Measurements from ENCODE around the gene AKR1A1. TPM values are rescaled to one million over a fixed set of nuclear protein-coding genes. Genes with fewer than 3 reads are reported as not detected.
"Not testable (repeated sequence)": the region's sequence is repeated elsewhere in the genome, so short reads cannot be mapped to it uniquely, and the experiment has no call there.

The AKR1A1 gene
- total RNA-seq, 1 experiment from 2014 or later: 94.9 TPM

GRCh38 chr1:45510972-45511527 is 39.6 kb upstream of the AKR1A1 start:
- peaks cover 12% of the 10 kb centered on the region for H4K20me1 ChIP-seq (ENCODE audit: low read length)
- H3K4me3 ChIP-seq (ENCODE audit: low read length): no peak overlapping the region
- H3K9me3 ChIP-seq (ENCODE audit: low read length): no peaks in the 10 kb centered on the region
- no peak overlapping the region for H2AFZ ChIP-seq (ENCODE audit: low read length)
- no peak for ATAC-seq
- no peak overlapping the region for H3K9ac ChIP-seq (ENCODE audit: low read length)
- CTCF ChIA-PET: interaction anchor here (0.6 kb wide), 1 partner anchor 11 kb away, joined by 3 read pairs; the partner anchor contains the start of genes CCDC163 and MMACHC
- intact Hi-C loops (cut with micrococcal nuclease): no loop called here
- H3F3A ChIP-seq (ENCODE audit: low read length, unreplicated experiment): peaks cover 11% of the 10 kb centered on the region
- no peaks in the 10 kb centered on the region for H3K4me1 ChIP-seq (ENCODE audit: insufficient read depth, low read length)
- BruUV-seq (replicated peaks): no TSS peak
- DNase-seq: no peak
- peaks cover 59% of the 10 kb centered on the region for H3K36me3 ChIP-seq (ENCODE audit: low read depth, low read length)
- TF ChIP-seq CTCF (conservative IDR thresholded peaks at IDR 0.05; ENCODE audit: low read depth, low read length) (no peak), EZH2phosphoT487 (IDR thresholded peaks at IDR 0.05; ENCODE audit: borderline replicate concordance, low read length) (no peak), EZH2 (IDR thresholded peaks at IDR 0.05; ENCODE audit: low read length, unreplicated experiment) (no peak)
- no peaks in the 10 kb centered on the region for H3K27me3 ChIP-seq (ENCODE audit: low read length)
- POLR2A ChIA-PET (ENCODE audit: unreplicated experiment): no interaction called here
- peaks cover 12% of the 10 kb centered on the region for H3K79me2 ChIP-seq (ENCODE audit: low read length)
- H3K27ac ChIP-seq (ENCODE audit: low read length): no peak overlapping the region
- H3K4me2 ChIP-seq (ENCODE audit: low read length): no peak overlapping the region
- H3K9me2 ChIP-seq (replicated peaks; ENCODE audit: low read length): no peaks in the 10 kb centered on the region

- no peak overlapping the region for H3K4me3 ChIP-seq (ENCODE audit: low read length)
- H3F3A ChIP-seq (ENCODE audit: low read length, unreplicated experiment): peaks cover 11% of the 10 kb centered on the region
- H3K9me2 ChIP-seq (replicated peaks; ENCODE audit: low read length): no peaks in the 10 kb centered on the region
- H2AFZ ChIP-seq (ENCODE audit: low read length): no peak overlapping the region
- peaks cover 9% of the 10 kb centered on the region for H3K4me1 ChIP-seq (ENCODE audit: insufficient read depth, low read length)
- intact Hi-C loops (cut with micrococcal nuclease): loop anchor here (1.0 kb wide), 1 partner anchor 58 kb away; no protein-coding TSS in a partner anchor
- H3K27me3 ChIP-seq (ENCODE audit: low read length): no peaks in the 10 kb centered on the region
- H3K79me2 ChIP-seq (ENCODE audit: low read length): peaks cover 27% of the 10 kb centered on the region
- ChIA-PET POLR2A (ENCODE audit: unreplicated experiment) (no interaction called here), CTCF (interaction anchor here (0.7 to 1.1 kb wide), 2 partner anchors 57 to 671 kb away, joined by 3 to 5 read pairs; no protein-coding TSS in a partner anchor)
- H4K20me1 ChIP-seq (ENCODE audit: low read length): peaks cover 25% of the 10 kb centered on the region
- BruUV-seq (replicated peaks): no TSS peak
- ATAC-seq (peak; percentile 71), DNase-seq (peak; percentile 79)
- peaks cover 72% of the 10 kb centered on the region for H3K36me3 ChIP-seq (ENCODE audit: low read depth, low read length)
- H3K4me2 ChIP-seq (ENCODE audit: low read length): no peak overlapping the region
- peak; percentile 87 for TF ChIP-seq CTCF (conservative IDR thresholded peaks at IDR 0.05; ENCODE audit: low read depth, low read length)
- no peak for TF ChIP-seq EZH2phosphoT487 (IDR thresholded peaks at IDR 0.05; ENCODE audit: borderline replicate concordance, low read length)
- H3K9me3 ChIP-seq (ENCODE audit: low read length): no peaks in the 10 kb centered on the region
- no peak overlapping the region for H3K27ac ChIP-seq (ENCODE audit: low read length)
- no peak overlapping the region for H3K9ac ChIP-seq (ENCODE audit: low read length)
Observed at GRCh38 chr1:45512641-45513054, 38.0 kb upstream of the AKR1A1 start.

GRCh38 chr1:45513532-45514260 is 36.9 kb upstream of the AKR1A1 start:
- H3K4me1 ChIP-seq (ENCODE audit: insufficient read depth, low read length): peaks cover 12% of the 10 kb centered on the region

More at GRCh38 chr1:45513532-45514260, 36.9 kb upstream of the AKR1A1 start:
- H3K4me2 ChIP-seq (ENCODE audit: low read length); H2AFZ ChIP-seq (ENCODE audit: low read length); intact Hi-C loops (cut with micrococcal nuclease); H3K27ac ChIP-seq (ENCODE audit: low read length); H3K9ac ChIP-seq (ENCODE audit: low read length); POLR2A ChIA-PET (ENCODE audit: unreplicated experiment); BruUV-seq (replicated peaks); H3K4me3 ChIP-seq (ENCODE audit: low read length); ATAC-seq; H3K9me2 ChIP-seq (replicated peaks; ENCODE audit: low read length); DNase-seq; H3K9me3 ChIP-seq (ENCODE audit: low read length); H3K27me3 ChIP-seq (ENCODE audit: low read length): not testable (repeated sequence)
- Histone ChIP-seq H4K20me1 (ENCODE audit: low read length) (peaks cover 30% of the 10 kb centered on the region), H3K79me2 (ENCODE audit: low read length) (peaks cover 37% of the 10 kb centered on the region), H3F3A (ENCODE audit: low read length, unreplicated experiment) (peaks cover 11% of the 10 kb centered on the region), H3K36me3 (ENCODE audit: low read depth, low read length) (peaks cover 78% of the 10 kb centered on the region)
- CTCF ChIA-PET: interaction anchor here (1.1 kb wide), 1 partner anchor 56 kb away, joined by 5 read pairs; no protein-coding TSS in a partner anchor

Data from PC-3 (cell line).